ENCODE measurements around the gene SH3GL2. TPM values are rescaled to one million over a fixed set of nuclear protein-coding genes. Genes with fewer than 3 reads are reported as not detected.

SH3GL2 gene
- total and polyA plus RNA-seq, 2 donors (not counting 3 experiments of a cell fraction or from before 2014, with no cell fraction given): 0.12 TPM; not detected in 1

GRCh38 chr9:17627641-17628040 is 48.8 kb downstream of the SH3GL2 start:
- Histone ChIP-seq H3K79me2 (ENCODE audit: control insufficient read depth, insufficient read depth, low read length) (no peaks in the 10 kb centered on the region), H3K4me3 (replicated peaks in 1 of 3; ENCODE audit: insufficient read depth in 1 of 3, low read depth in 1 of 3, low read length in 3 of 3) (no peak overlapping the region), H3K27ac (ENCODE audit: insufficient read depth, low read depth, low read length) (no peak overlapping the region), H2AFZ (ENCODE audit: low read depth, low read length) (no peak overlapping the region), H3K9ac (replicated peaks; ENCODE audit: extremely low read depth, insufficient read depth, low read length) (no peak overlapping the region), H3K36me3 (ENCODE audit: control insufficient read depth in 2 of 2, extremely low read depth in 1 of 2, insufficient read depth in 2 of 2, low read length in 2 of 2) (no peaks in the 10 kb centered on the region), H3K9me1 (replicated peaks; ENCODE audit: control insufficient read depth, extremely low read depth, insufficient read depth, low read length) (no peaks in the 10 kb centered on the region), H3K27me3 (ENCODE audit: control insufficient read depth in 2 of 2, insufficient read depth in 2 of 2, low read length in 2 of 2) (no peaks in the 10 kb centered on the region), H3K4me1 (ENCODE audit: control insufficient read depth, extremely low read depth, insufficient read depth, low read length) (no peaks in the 10 kb centered on the region), H4K20me1 (replicated peaks; ENCODE audit: control insufficient read depth, extremely low read depth, insufficient read depth, low read length) (no peaks in the 10 kb centered on the region), H3K9me3 (replicated peaks; ENCODE audit: control insufficient read depth, insufficient read depth, low read length) (no peaks in the 10 kb centered on the region), H3K4me2 (ENCODE audit: insufficient read depth, low read length) (no peak overlapping the region)
- no TSS peak for BruUV-seq (replicated peaks)
- TF ChIP-seq POLR2AphosphoS5 (IDR thresholded peaks at IDR 0.05; ENCODE audit: insufficient read depth, low read depth, low read length) (no peak), JUN (IDR thresholded peaks at IDR 0.05; ENCODE audit: borderline replicate concordance, insufficient read depth, insufficient read length, low read depth) (no peak), POLR2A (IDR thresholded peaks at IDR 0.05; ENCODE audit: low read depth, low read length) (no peak), FOS (IDR thresholded peaks at IDR 0.05; ENCODE audit: borderline replicate concordance, insufficient read depth, low read length) (no peak), CTCF (IDR thresholded peaks at IDR 0.05; ENCODE audit: extremely low read depth in 1 of 2, insufficient read depth in 1 of 2, low read depth in 1 of 2, low read length in 2 of 2) (no peak)
- intact Hi-C loops (cut with micrococcal nuclease) (no loop called here), dilution Hi-C loops (cut with MboI; ENCODE audit: extremely low pct_ligation_motif_present, low sequenced_read_pairs) (no loop called here)
- FAIRE-seq (no peak), DNase-seq (ENCODE audit: low read depth, low spot score) (no peak)
- ChIA-PET POLR2A (no interaction called here), CTCF (no interaction called here)

- FAIRE-seq: no peak
- dilution Hi-C loops (cut with MboI; ENCODE audit: extremely low pct_ligation_motif_present, low sequenced_read_pairs): no loop called here
Measured at GRCh38 chr9:17628624-17629023, 49.8 kb downstream of the SH3GL2 start.

More at GRCh38 chr9:17628624-17629023, 49.8 kb downstream of the SH3GL2 start:
- no peak for DNase-seq (ENCODE audit: low read depth, low spot score)
- Histone ChIP-seq H3K27ac (ENCODE audit: insufficient read depth, low read depth, low read length) (no peak overlapping the region), H3K9me3 (replicated peaks; ENCODE audit: control insufficient read depth, insufficient read depth, low read length) (no peaks in the 10 kb centered on the region), H3K79me2 (ENCODE audit: control insufficient read depth, insufficient read depth, low read length) (no peaks in the 10 kb centered on the region), H3K27me3 (ENCODE audit: control insufficient read depth in 2 of 2, insufficient read depth in 2 of 2, low read length in 2 of 2) (no peaks in the 10 kb centered on the region), H2AFZ (ENCODE audit: low read depth, low read length) (no peak overlapping the region), H3K9me1 (replicated peaks; ENCODE audit: control insufficient read depth, extremely low read depth, insufficient read depth, low read length) (no peaks in the 10 kb centered on the region), H3K4me1 (ENCODE audit: control insufficient read depth, extremely low read depth, insufficient read depth, low read length) (no peaks in the 10 kb centered on the region), H3K4me3 (replicated peaks in 1 of 3; ENCODE audit: insufficient read depth in 1 of 3, low read depth in 1 of 3, low read length in 3 of 3) (no peak overlapping the region), H4K20me1 (replicated peaks; ENCODE audit: control insufficient read depth, extremely low read depth, insufficient read depth, low read length) (no peaks in the 10 kb centered on the region), H3K9ac (replicated peaks; ENCODE audit: extremely low read depth, insufficient read depth, low read length) (no peak overlapping the region), H3K36me3 (ENCODE audit: control insufficient read depth in 2 of 2, extremely low read depth in 1 of 2, insufficient read depth in 2 of 2, low read length in 2 of 2) (no peaks in the 10 kb centered on the region), H3K4me2 (ENCODE audit: insufficient read depth, low read length) (no peak overlapping the region)
- intact Hi-C loops (cut with micrococcal nuclease): no loop called here
- CTCF ChIA-PET: no interaction called here
- TF ChIP-seq MYC (IDR thresholded peaks at IDR 0.05; ENCODE audit: low read depth, low read length): no peak
- no peak for TF ChIP-seq POLR2A (IDR thresholded peaks at IDR 0.05; ENCODE audit: low read depth, low read length)
- no peak for TF ChIP-seq EZH2 (IDR thresholded peaks at IDR 0.05; ENCODE audit: borderline replicate concordance, low read depth, low read length, severe bottlenecking)
- no peak for TF ChIP-seq GATA2 (IDR thresholded peaks at IDR 0.05; ENCODE audit: insufficient read depth, insufficient read length, low read depth, low read length)
- TF ChIP-seq CTCF (IDR thresholded peaks at IDR 0.05; ENCODE audit: extremely low read depth in 1 of 2, insufficient read depth in 1 of 2, low read depth in 1 of 2, low read length in 2 of 2): no peak
- no peak for TF ChIP-seq JUN (IDR thresholded peaks at IDR 0.05; ENCODE audit: borderline replicate concordance, insufficient read depth, insufficient read length, low read depth)
- TF ChIP-seq FOS (IDR thresholded peaks at IDR 0.05; ENCODE audit: borderline replicate concordance, insufficient read depth, low read length): no peak
- no TSS peak for BruUV-seq (replicated peaks)
- POLR2A ChIA-PET: no interaction called here
